Cardiac fibroblast (primary cell): Measurements from ENCODE around the gene NANS.

Source experiments
- DNase-seq, 2 donors: peaks; one replicate each; pipeline versions ENCODE4 v3.0.0 to v3.0.0-alpha.2; 2010; ENCODE audit warnings: low read depth in 2 of 2
- H3K4me3 ChIP-seq, 2 donors: replicated peaks in 1 of 2; 1 replicate in 1 of 2; 2 replicates in 1 of 2; pipeline ENCODE4 v1.5.1; 2011; ENCODE audit warnings: low read depth in 2 of 2, low read length in 2 of 2, mild to moderate bottlenecking in 2 of 2, moderate library complexity in 1 of 2
- TF ChIP-seq, protein P1 (sequence below): IDR thresholded peaks from one replicate; pipeline ENCODE4 v1.5.1; 2011; ENCODE audit warnings: low read depth, mild to moderate bottlenecking, low read length, inconsistent platforms

NANS gene

DNA sequence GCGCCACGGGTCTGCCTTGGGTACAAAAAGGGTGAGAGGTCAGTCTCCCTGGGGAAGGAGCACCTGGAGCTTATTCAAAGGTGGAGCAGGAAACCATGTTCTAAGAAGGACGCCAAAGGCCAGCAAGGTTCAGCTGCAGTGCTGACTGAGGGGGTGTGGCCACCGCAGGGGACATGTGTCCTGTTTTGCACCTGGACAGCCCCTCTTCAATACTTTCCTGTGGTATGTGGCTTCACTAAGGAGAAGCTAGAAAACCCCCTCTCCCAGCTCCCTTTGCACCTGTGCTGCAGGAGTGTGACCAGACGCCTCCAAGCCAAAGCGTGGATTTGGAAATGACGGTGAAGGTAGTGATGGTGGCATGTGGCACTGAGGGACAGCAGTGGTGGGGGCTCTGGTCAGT is 38.9 kb downstream of the NANS start:
- TF ChIP-seq, protein P1, sequence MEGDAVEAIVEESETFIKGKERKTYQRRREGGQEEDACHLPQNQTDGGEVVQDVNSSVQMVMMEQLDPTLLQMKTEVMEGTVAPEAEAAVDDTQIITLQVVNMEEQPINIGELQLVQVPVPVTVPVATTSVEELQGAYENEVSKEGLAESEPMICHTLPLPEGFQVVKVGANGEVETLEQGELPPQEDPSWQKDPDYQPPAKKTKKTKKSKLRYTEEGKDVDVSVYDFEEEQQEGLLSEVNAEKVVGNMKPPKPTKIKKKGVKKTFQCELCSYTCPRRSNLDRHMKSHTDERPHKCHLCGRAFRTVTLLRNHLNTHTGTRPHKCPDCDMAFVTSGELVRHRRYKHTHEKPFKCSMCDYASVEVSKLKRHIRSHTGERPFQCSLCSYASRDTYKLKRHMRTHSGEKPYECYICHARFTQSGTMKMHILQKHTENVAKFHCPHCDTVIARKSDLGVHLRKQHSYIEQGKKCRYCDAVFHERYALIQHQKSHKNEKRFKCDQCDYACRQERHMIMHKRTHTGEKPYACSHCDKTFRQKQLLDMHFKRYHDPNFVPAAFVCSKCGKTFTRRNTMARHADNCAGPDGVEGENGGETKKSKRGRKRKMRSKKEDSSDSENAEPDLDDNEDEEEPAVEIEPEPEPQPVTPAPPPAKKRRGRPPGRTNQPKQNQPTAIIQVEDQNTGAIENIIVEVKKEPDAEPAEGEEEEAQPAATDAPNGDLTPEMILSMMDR = no peak
- no peak for DNase-seq
- no peak overlapping the region for H3K4me3 ChIP-seq

DNA sequence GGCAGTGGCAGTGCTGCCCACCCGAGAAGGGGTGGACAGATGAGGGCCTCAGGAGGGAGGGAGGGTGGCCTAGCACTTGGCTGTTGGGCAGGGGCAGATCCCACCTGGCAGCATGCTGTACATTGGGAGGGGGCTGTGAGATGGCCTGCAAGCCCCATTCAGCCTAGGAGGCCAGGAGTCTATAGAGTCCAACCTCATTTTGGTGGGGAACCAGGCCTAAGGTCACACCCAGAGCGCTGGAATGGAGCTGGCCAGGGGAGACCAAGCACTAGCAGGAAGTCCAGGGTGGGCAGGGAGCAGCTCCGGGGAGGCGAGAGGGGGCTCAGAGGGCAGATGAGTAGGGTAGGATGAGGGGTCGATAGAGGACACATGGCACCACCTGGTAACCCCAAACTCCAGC is 39.6 kb downstream of the NANS start:
- H3K4me3 ChIP-seq = no peak overlapping the region
- TF ChIP-seq, protein P1 = no peak
- DNase-seq = no peak

DNA sequence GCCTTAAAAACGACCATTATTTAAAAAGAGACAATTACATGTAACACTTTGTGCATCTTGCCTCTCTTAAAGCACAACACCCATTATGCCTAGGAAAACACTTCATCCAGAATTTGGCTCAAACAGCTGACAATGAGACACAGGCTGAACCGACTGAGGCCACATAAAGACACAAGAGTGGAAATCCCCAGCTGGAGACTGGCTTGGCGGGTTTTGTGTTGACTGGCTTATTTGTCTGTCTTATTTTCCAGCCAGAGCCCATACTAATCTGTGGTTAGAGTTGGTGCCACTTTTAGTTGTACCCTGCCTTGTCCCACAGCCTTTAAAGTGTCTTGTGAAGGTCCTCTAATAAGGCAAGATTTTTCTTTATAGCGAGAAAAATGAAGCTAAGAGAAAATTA is 41.3 kb downstream of the NANS start:
- TF ChIP-seq, protein P1 = no peak
- no peak overlapping the region for H3K4me3 ChIP-seq
- no peak for DNase-seq

DNA sequence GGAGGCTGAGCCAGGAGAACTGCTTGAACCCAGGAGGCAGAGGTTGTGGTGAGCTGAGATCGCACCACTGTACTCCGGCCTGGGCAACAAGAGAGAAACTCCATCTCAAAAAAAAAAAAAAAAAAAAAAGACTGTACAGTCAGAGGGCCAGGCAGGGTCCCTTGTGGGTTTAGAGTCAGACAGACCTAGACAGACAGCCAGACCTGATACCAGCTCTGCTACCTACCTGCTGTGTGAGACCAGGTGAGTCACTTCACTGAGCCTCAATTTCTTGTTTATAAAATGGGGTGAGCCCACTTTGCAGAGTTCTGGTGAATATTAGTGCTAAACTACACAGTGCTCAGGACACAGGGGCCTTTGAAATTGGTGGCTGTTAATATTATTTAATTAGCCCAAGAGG is 42.8 kb downstream of the NANS start:
- DNase-seq = no peak
- H3K4me3 ChIP-seq = no peak overlapping the region
- TF ChIP-seq, protein P1 = no peak

DNA sequence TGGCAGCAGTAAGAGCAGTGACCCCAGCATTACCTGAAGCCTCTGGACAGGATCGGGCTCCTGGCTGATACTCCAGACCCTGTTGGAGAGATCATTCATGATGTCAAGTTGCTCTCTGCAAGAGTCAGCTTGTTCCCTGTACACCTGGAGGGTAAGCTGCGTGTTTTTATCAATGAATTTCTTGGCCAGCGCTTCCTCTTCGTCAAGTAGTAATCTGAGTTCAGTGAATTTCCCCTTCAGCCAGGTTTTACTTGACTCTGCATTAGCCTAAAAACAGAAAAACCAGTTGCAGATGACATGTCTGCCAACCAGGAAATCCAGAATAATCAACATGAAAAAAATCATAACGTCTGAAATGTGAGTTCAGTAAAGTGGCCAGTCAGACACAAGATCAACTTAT is 43.4 kb downstream of the NANS start:
- H3K4me3 ChIP-seq = no peak overlapping the region
- DNase-seq = no peak
- TF ChIP-seq, protein P1 = no peak

DNA sequence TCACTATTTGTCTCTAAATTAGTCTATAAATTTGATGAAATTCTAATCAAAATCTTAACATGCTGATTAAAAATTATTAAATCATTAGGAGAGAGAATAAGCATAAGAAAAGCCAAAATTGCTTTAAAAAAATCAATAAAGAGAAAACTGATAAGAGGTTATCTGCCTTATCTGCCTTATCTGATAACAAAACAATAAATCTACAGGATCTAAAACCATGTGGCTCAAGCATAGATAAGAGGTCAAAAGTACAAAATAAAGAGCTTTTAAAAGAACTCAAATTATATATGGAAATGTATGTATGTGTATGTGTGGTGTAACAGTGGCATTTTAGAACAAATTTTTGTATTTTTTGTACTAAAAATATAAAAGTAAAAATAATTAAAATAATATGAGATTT is 43.9 kb downstream of the NANS start:
- H3K4me3 ChIP-seq = no peak overlapping the region
- TF ChIP-seq, protein P1 = no peak
- DNase-seq = no peak

DNA sequence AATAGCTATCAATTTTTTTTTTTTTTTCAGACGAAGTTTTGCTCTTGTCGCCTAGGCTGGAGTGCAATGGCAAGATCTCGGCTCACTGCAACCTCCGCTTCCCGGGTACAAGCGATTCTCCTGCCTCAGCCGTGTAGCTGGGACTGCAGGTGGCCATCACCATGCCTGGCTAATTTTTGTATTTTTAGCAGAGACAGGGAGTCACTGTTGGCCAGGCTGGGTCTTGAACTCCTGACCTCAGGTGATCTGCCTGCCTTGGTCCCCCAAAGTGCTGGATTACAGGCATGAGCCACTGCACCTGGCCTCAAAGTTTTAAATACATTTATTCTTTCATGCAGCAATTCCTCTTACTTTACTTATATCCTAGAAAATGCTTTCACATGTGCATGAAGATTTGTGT is 44.9 kb downstream of the NANS start:
- TF ChIP-seq, protein P1 = no peak
- H3K4me3 ChIP-seq = no peak overlapping the region
- no peak for DNase-seq
